ENCODE results near the gene UNC5A.
"Not testable (repeated sequence)": the region's sequence is repeated elsewhere in the genome, so short reads cannot be mapped to it uniquely, and the experiment has no call there.

UNC5A gene

GRCh38 chr5:176870644-176871043, 60.3 kb downstream of the UNC5A start:
- CTCF ChIA-PET = interaction anchor here (0.6 to 1.1 kb wide), 5 partner anchors 32 to 266 kb away, joined by 3 to 4 read pairs (median 3); no protein-coding TSS in a partner anchor
- H3K9me3 ChIP-seq (ENCODE audit: control insufficient read depth, insufficient read depth, low read depth, low read length); POLR2A ChIA-PET; H3K4me3 ChIP-seq (ENCODE audit: low read depth, low read length); H3K27ac ChIP-seq (ENCODE audit: extremely low read depth, low read depth, low read length); H3K4me1 ChIP-seq (ENCODE audit: control insufficient read depth, insufficient read depth, low read length); H3K36me3 ChIP-seq (ENCODE audit: control insufficient read depth in 2 of 2, insufficient read depth in 1 of 2, low read length in 2 of 2): not testable (repeated sequence)
- TF ChIP-seq ZFHX2 (tag by site-specific recombination; conservative IDR thresholded peaks at IDR 0.05) (peak; percentile 89), EGR2 (tag by site-specific recombination; IDR thresholded peaks at IDR 0.05; ENCODE audit: low read depth) (peak; percentile 89)

GRCh38 chr5:176872586-176872985, 62.2 kb downstream of the UNC5A start:
- H3K4me1 ChIP-seq (ENCODE audit: control insufficient read depth, insufficient read depth, low read length); H3K27ac ChIP-seq (ENCODE audit: extremely low read depth, low read depth, low read length); H3K4me3 ChIP-seq (ENCODE audit: low read depth, low read length); POLR2A ChIA-PET; H3K9me3 ChIP-seq (ENCODE audit: control insufficient read depth, insufficient read depth, low read depth, low read length); H3K36me3 ChIP-seq (ENCODE audit: control insufficient read depth in 2 of 2, insufficient read depth in 1 of 2, low read length in 2 of 2): not testable (repeated sequence)
- CTCF ChIA-PET = interaction anchor here (0.7 to 0.9 kb wide), 2 partner anchors 36 to 54 kb away, joined by 3 read pairs; no protein-coding TSS in a partner anchor

- H3K4me3 ChIP-seq (ENCODE audit: low read depth, low read length); POLR2A ChIA-PET; H3K36me3 ChIP-seq (ENCODE audit: control insufficient read depth in 2 of 2, insufficient read depth in 1 of 2, low read length in 2 of 2); H3K27ac ChIP-seq (ENCODE audit: extremely low read depth, low read depth, low read length); H3K4me1 ChIP-seq (ENCODE audit: control insufficient read depth, insufficient read depth, low read length); H3K9me3 ChIP-seq (ENCODE audit: control insufficient read depth, insufficient read depth, low read depth, low read length): not testable (repeated sequence)
- TF ChIP-seq ZFHX2 (tag by site-specific recombination; conservative IDR thresholded peaks at IDR 0.05) (peak; percentile 85), ZNF76 (tag by site-specific recombination; IDR thresholded peaks at IDR 0.05; ENCODE audit: borderline replicate concordance, low read depth) (peak; percentile 62; the same call in 1 of the 2 replicates), EGR2 (tag by site-specific recombination; IDR thresholded peaks at IDR 0.05; ENCODE audit: low read depth) (peak; percentile 73)
- CTCF ChIA-PET = interaction anchor here (0.6 to 0.7 kb wide), 2 partner anchors 53 to 210 kb away, joined by 3 read pairs; no protein-coding TSS in a partner anchor
Observed at GRCh38 chr5:176873011-176873410, 62.7 kb downstream of the UNC5A start.

GRCh38 chr5:176873541-176874172, 63.3 kb downstream of the UNC5A start:
- Histone ChIP-seq H3K4me1 (ENCODE audit: control insufficient read depth, insufficient read depth, low read length) (no peaks in the 10 kb centered on the region), H3K27ac (ENCODE audit: extremely low read depth, low read depth, low read length) (no peak overlapping the region), H3K36me3 (ENCODE audit: control insufficient read depth in 2 of 2, insufficient read depth in 1 of 2, low read length in 2 of 2) (no peaks in the 10 kb centered on the region), H3K4me3 (ENCODE audit: low read depth, low read length) (no peak overlapping the region), H3K9me3 (ENCODE audit: control insufficient read depth, insufficient read depth, low read depth, low read length) (no peaks in the 10 kb centered on the region)
- POLR2A ChIA-PET = no interaction called here
- CTCF ChIA-PET = interaction anchor here (0.6 to 1.4 kb wide), 4 partner anchors 28 to 241 kb away, joined by 3 read pairs; no protein-coding TSS in a partner anchor
- TF ChIP-seq ZNF266 (tag by site-specific recombination; IDR thresholded peaks at IDR 0.05; ENCODE audit: low read depth) (no peak), ZNF362 (tag by site-specific recombination; IDR thresholded peaks at IDR 0.05) (no peak), ZNF280D (tag by site-specific recombination; IDR thresholded peaks at IDR 0.05) (no peak), ZNF518A (tag by site-specific recombination; conservative IDR thresholded peaks at IDR 0.05; ENCODE audit: low read depth) (no peak), SCRT1 (tag by site-specific recombination; IDR thresholded peaks at IDR 0.05; ENCODE audit: borderline replicate concordance) (no peak), ZNF677 (tag by site-specific recombination; IDR thresholded peaks at IDR 0.05) (no peak), BCL6B (tag by site-specific recombination; IDR thresholded peaks at IDR 0.05) (no peak), ZBTB49 (tag by site-specific recombination; IDR thresholded peaks at IDR 0.05; ENCODE audit: low read depth) (no peak), ZNF23 (tag by site-specific recombination; IDR thresholded peaks at IDR 0.05; ENCODE audit: borderline replicate concordance) (no peak)
